HCT116 (cell line): ENCODE data around the gene FHIT.

Experiments
- CBX3 ChIP-seq: IDR thresholded peaks from 2 replicates; pipeline ENCODE4 v1.6.1; 2012; ENCODE audit warnings: low read depth
- CEBPB ChIP-seq: IDR thresholded peaks from 2 replicates; pipeline ENCODE4 v1.6.1; 2012; ENCODE audit warnings: low read depth
- EZH2 ChIP-seq: fragments of 200-600 bp; sonication (generic); IDR thresholded peaks from 2 replicates; pipeline ENCODE4 v1.6.1; 2017; ENCODE audit warnings: antibody characterized with exemption, mixed run types
- EZH2phosphoT487 ChIP-seq: fragments of 200-600 bp; IDR thresholded peaks from 2 replicates; pipeline ENCODE4 v1.6.1; 2018; ENCODE audit warnings: antibody characterized with exemption, borderline replicate concordance
- POLR2A ChIP-seq: IDR thresholded peaks from 2 replicates; pipeline ENCODE4 v1.7.0; 2011; ENCODE audit warnings: borderline replicate concordance; ENCODE audit not compliant: insufficient read depth, insufficient read length; ENCODE audit errors: extremely low read depth
- POLR2AphosphoS5 ChIP-seq: IDR thresholded peaks from 2 replicates; pipeline ENCODE4 v1.6.1; 2011; ENCODE audit warnings: mild to moderate bottlenecking, low read depth, low read length, moderate library complexity
- SP1 ChIP-seq: IDR thresholded peaks from 2 replicates; pipeline ENCODE4 v1.6.1; 2012; ENCODE audit warnings: low read depth
- TCF7L2 ChIP-seq: IDR thresholded peaks from 2 replicates; pipeline ENCODE4 v1.7.0; 2011; ENCODE audit warnings: borderline replicate concordance, inconsistent platforms; ENCODE audit not compliant: insufficient read depth, insufficient read length; ENCODE audit errors: extremely low read depth
- YY1 ChIP-seq: IDR thresholded peaks from 2 replicates; pipeline ENCODE4 v1.6.1; 2011; ENCODE audit warnings: low read length, low read depth, moderate library complexity, mild to moderate bottlenecking; ENCODE audit not compliant: insufficient replicate concordance; ENCODE audit errors: extremely low read depth
- TF ChIP-seq, protein P1 (sequence below), 3 experiments: fragments of 200-600 bp in 1 of 3; sonication (generic) in 1 of 3; IDR thresholded peaks in 2 of 3; conservative IDR thresholded peaks in 1 of 3; 2 replicates each; pipeline ENCODE4 v1.5.1; 2012 to 2017; ENCODE audit warnings: low read depth in 2 of 3, low read length in 2 of 3, antibody characterized with exemption in 1 of 3, borderline replicate concordance in 1 of 3, control low read depth in 1 of 3, mild to moderate bottlenecking in 1 of 3, mixed read lengths in 1 of 3, mixed run types in 1 of 3, moderate library complexity in 1 of 3; ENCODE audit not compliant: insufficient read depth in 1 of 3
- TF ChIP-seq, protein P2 (sequence below): IDR thresholded peaks from 2 replicates; pipeline ENCODE4 v1.6.1; 2012; ENCODE audit warnings: low read depth
- TF ChIP-seq, protein P3 (sequence below): IDR thresholded peaks from 2 replicates; pipeline ENCODE4 v1.6.1; 2011; ENCODE audit warnings: mild to moderate bottlenecking, low read length, moderate library complexity; ENCODE audit not compliant: insufficient replicate concordance; ENCODE audit errors: extremely low read depth
- TF ChIP-seq, protein P4 (sequence below): IDR thresholded peaks from 2 replicates; pipeline ENCODE4 v1.6.1; 2012

DNA sequence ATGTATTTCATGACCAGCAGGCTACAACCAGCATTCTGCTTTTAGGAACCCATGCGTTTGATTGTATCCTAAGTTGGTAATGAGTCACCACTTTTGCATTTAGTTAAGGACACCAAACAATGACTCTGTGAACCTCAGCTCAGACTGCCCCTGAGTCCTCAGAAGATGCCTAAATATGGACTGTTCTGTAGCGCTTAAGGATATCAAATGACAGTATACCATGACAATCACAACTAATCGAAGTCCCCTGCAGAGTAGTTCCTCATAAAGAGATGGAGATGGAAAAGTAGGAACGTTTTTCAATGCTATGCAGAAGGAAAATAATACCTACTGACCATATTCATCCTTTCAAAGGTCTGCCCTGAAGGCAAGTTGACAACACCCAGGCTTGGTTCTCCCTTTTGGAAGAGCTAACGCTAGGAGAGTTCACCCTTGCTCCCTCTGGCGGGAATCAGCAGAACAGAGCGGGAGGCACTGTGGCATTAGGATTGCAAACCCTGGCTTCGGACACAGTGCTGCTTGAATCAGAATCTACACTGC lies 508.6 kb downstream of the FHIT start:
- no peak for TF ChIP-seq POLR2A
- TF ChIP-seq, protein P1, sequence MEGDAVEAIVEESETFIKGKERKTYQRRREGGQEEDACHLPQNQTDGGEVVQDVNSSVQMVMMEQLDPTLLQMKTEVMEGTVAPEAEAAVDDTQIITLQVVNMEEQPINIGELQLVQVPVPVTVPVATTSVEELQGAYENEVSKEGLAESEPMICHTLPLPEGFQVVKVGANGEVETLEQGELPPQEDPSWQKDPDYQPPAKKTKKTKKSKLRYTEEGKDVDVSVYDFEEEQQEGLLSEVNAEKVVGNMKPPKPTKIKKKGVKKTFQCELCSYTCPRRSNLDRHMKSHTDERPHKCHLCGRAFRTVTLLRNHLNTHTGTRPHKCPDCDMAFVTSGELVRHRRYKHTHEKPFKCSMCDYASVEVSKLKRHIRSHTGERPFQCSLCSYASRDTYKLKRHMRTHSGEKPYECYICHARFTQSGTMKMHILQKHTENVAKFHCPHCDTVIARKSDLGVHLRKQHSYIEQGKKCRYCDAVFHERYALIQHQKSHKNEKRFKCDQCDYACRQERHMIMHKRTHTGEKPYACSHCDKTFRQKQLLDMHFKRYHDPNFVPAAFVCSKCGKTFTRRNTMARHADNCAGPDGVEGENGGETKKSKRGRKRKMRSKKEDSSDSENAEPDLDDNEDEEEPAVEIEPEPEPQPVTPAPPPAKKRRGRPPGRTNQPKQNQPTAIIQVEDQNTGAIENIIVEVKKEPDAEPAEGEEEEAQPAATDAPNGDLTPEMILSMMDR (IDR thresholded peaks at IDR 0.05 in 2 of 3, conservative IDR thresholded peaks at IDR 0.05 in 1 of 3; ENCODE audit: borderline replicate concordance in 1 of 3, insufficient read depth in 1 of 3, low read depth in 2 of 3, low read length in 2 of 3), result peak; percentile 14 to 44 (median 37); a peak in 4 of 6 replicates
- TF ChIP-seq SP1, result no peak
- TF ChIP-seq POLR2AphosphoS5, result no peak
- no peak for TF ChIP-seq YY1
- no peak for TF ChIP-seq TCF7L2
- TF ChIP-seq, protein P2, sequence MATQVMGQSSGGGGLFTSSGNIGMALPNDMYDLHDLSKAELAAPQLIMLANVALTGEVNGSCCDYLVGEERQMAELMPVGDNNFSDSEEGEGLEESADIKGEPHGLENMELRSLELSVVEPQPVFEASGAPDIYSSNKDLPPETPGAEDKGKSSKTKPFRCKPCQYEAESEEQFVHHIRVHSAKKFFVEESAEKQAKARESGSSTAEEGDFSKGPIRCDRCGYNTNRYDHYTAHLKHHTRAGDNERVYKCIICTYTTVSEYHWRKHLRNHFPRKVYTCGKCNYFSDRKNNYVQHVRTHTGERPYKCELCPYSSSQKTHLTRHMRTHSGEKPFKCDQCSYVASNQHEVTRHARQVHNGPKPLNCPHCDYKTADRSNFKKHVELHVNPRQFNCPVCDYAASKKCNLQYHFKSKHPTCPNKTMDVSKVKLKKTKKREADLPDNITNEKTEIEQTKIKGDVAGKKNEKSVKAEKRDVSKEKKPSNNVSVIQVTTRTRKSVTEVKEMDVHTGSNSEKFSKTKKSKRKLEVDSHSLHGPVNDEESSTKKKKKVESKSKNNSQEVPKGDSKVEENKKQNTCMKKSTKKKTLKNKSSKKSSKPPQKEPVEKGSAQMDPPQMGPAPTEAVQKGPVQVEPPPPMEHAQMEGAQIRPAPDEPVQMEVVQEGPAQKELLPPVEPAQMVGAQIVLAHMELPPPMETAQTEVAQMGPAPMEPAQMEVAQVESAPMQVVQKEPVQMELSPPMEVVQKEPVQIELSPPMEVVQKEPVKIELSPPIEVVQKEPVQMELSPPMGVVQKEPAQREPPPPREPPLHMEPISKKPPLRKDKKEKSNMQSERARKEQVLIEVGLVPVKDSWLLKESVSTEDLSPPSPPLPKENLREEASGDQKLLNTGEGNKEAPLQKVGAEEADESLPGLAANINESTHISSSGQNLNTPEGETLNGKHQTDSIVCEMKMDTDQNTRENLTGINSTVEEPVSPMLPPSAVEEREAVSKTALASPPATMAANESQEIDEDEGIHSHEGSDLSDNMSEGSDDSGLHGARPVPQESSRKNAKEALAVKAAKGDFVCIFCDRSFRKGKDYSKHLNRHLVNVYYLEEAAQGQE, result no peak
- TF ChIP-seq EZH2phosphoT487, result no peak
- no peak for TF ChIP-seq CEBPB
- TF ChIP-seq, protein P3, sequence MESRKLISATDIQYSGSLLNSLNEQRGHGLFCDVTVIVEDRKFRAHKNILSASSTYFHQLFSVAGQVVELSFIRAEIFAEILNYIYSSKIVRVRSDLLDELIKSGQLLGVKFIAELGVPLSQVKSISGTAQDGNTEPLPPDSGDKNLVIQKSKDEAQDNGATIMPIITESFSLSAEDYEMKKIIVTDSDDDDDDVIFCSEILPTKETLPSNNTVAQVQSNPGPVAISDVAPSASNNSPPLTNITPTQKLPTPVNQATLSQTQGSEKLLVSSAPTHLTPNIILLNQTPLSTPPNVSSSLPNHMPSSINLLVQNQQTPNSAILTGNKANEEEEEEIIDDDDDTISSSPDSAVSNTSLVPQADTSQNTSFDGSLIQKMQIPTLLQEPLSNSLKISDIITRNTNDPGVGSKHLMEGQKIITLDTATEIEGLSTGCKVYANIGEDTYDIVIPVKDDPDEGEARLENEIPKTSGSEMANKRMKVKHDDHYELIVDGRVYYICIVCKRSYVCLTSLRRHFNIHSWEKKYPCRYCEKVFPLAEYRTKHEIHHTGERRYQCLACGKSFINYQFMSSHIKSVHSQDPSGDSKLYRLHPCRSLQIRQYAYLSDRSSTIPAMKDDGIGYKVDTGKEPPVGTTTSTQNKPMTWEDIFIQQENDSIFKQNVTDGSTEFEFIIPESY, result no peak
- TF ChIP-seq EZH2, result no peak
- no peak for TF ChIP-seq CBX3
- TF ChIP-seq, protein P4, sequence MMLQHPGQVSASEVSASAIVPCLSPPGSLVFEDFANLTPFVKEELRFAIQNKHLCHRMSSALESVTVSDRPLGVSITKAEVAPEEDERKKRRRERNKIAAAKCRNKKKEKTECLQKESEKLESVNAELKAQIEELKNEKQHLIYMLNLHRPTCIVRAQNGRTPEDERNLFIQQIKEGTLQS, result no peak
